Osteoblast (primary cell): ENCODE measurements around the gene UTP14A. TPM values are rescaled to one million over a fixed set of nuclear protein-coding genes. Genes with fewer than 3 reads are reported as not detected.

Source experiments
- DNase-seq: peaks from one replicate; pipeline ENCODE4 v3.0.0; 2011; ENCODE audit warnings: low spot score, mixed read lengths; ENCODE audit not compliant: insufficient read length; ENCODE audit errors: missing footprints
- H2AFZ ChIP-seq: 2 replicates; pipeline ENCODE4 v1.6.0; 2011; ENCODE audit warnings: mild to moderate bottlenecking, low read length
- H3K27ac ChIP-seq: 2 replicates; pipeline ENCODE4 v1.5.1; 2011; ENCODE audit warnings: mild to moderate bottlenecking, low read depth, low read length, moderate library complexity
- H3K27me3 ChIP-seq: 2 replicates; pipeline ENCODE4 v1.6.0; 2012; ENCODE audit warnings: mild to moderate bottlenecking, control low read depth, inconsistent platforms, low read length, moderate library complexity; ENCODE audit not compliant: insufficient read depth
- H3K36me3 ChIP-seq: 2 replicates; pipeline ENCODE4 v1.5.1; 2011; ENCODE audit warnings: mild to moderate bottlenecking, low read length, control low read depth, moderate library complexity; ENCODE audit not compliant: insufficient read depth
- H3K4me1 ChIP-seq: 2 replicates; pipeline ENCODE4 v1.5.1; 2011; ENCODE audit warnings: mild to moderate bottlenecking, low read length, control low read depth, moderate library complexity; ENCODE audit not compliant: insufficient read depth
- H3K4me2 ChIP-seq: 2 replicates; pipeline ENCODE4 v1.6.0; 2011; ENCODE audit warnings: mild to moderate bottlenecking, low read length; ENCODE audit not compliant: insufficient read depth
- H3K4me3 ChIP-seq: fragments of 200-600 bp; sonication (generic); 3 replicates; pipeline ENCODE4 v1.5.1; 2012; ENCODE audit warnings: mild to moderate bottlenecking, low read length, inconsistent platforms; ENCODE audit not compliant: insufficient read depth
- H3K79me2 ChIP-seq: 2 replicates; pipeline ENCODE4 v1.6.0; 2012; ENCODE audit warnings: mild to moderate bottlenecking, low read length, control low read depth, inconsistent platforms; ENCODE audit not compliant: insufficient read depth
- H3K9me3 ChIP-seq: 2 replicates; pipeline ENCODE4 v1.5.1; 2011; ENCODE audit warnings: low read depth, low read length, control low read depth
- H4K20me1 ChIP-seq: 2 replicates; pipeline ENCODE4 v1.6.0; 2012; ENCODE audit warnings: mild to moderate bottlenecking, low read length, control low read depth; ENCODE audit not compliant: insufficient read depth
- CTCF ChIP-seq: IDR thresholded peaks from 2 replicates; pipeline ENCODE4 v1.5.1; 2011; ENCODE audit warnings: mild to moderate bottlenecking, low read depth, low read length, moderate library complexity; ENCODE audit errors: extremely low read depth
- total RNA-seq: library from RNA; depleted of rRNA; stranded (reverse); fragments of >200 nt; gene quantifications from 2 replicates; pipeline ENCODE4 v1.2.3, GENCODE V29; 2012

Gene UTP14A
- total RNA-seq, 1 donor, result 19.9 TPM

GRCh38 chrX:129961180-129962083 is 55.5 kb downstream of the UTP14A start:
- no peaks in the 10 kb centered on the region for H3K36me3 ChIP-seq
- H3K4me3 ChIP-seq, result no peak overlapping the region
- peak overlapping the region; percentile 39 for H3K4me2 ChIP-seq
- H3K27me3 ChIP-seq, result no peaks in the 10 kb centered on the region
- H3K79me2 ChIP-seq, result no peaks in the 10 kb centered on the region
- no peaks in the 10 kb centered on the region for H4K20me1 ChIP-seq
- DNase-seq, result peak; percentile 77
- H2AFZ ChIP-seq, result no peak overlapping the region
- H3K4me1 ChIP-seq, result peaks cover 3% of the 10 kb centered on the region
- TF ChIP-seq CTCF, result no peak
- no peak overlapping the region for H3K27ac ChIP-seq
- no peaks in the 10 kb centered on the region for H3K9me3 ChIP-seq

GRCh38 chrX:129963729-129964128 is 57.8 kb downstream of the UTP14A start:
- Histone ChIP-seq H3K36me3 (no peaks in the 10 kb centered on the region), H3K27me3 (no peaks in the 10 kb centered on the region), H3K4me1 (no peaks in the 10 kb centered on the region), H3K4me3 (no peak overlapping the region), H4K20me1 (no peaks in the 10 kb centered on the region), H3K79me2 (no peaks in the 10 kb centered on the region), H3K9me3 (no peaks in the 10 kb centered on the region), H3K27ac (no peak overlapping the region), H3K4me2 (no peak overlapping the region), H2AFZ (no peak overlapping the region)
- DNase-seq, result peak; percentile 1
- TF ChIP-seq CTCF, result no peak

- Histone ChIP-seq H3K79me2 (no peaks in the 10 kb centered on the region), H3K36me3 (no peaks in the 10 kb centered on the region), H3K27me3 (no peaks in the 10 kb centered on the region), H3K9me3 (no peaks in the 10 kb centered on the region), H3K27ac (no peak overlapping the region), H3K4me3 (no peak overlapping the region), H2AFZ (no peak overlapping the region), H4K20me1 (no peaks in the 10 kb centered on the region), H3K4me2 (no peak overlapping the region), H3K4me1 (no peaks in the 10 kb centered on the region)
- DNase-seq, result peak; percentile 19
- TF ChIP-seq CTCF, result no peak
Observed at GRCh38 chrX:129965166-129965565, 59.2 kb downstream of the UTP14A start.

- Histone ChIP-seq H3K9me3 (no peaks in the 10 kb centered on the region), H3K79me2 (no peaks in the 10 kb centered on the region), H3K4me2 (no peak overlapping the region), H3K4me3 (no peak overlapping the region), H3K4me1 (no peaks in the 10 kb centered on the region), H2AFZ (no peak overlapping the region), H4K20me1 (no peaks in the 10 kb centered on the region), H3K36me3 (no peaks in the 10 kb centered on the region), H3K27me3 (peaks cover 4% of the 10 kb centered on the region), H3K27ac (no peak overlapping the region)
- DNase-seq, result no peak
- TF ChIP-seq CTCF, result no peak
Observed at GRCh38 chrX:129968968-129969367, 63.0 kb downstream of the UTP14A start.
